Measurements from ENCODE around the gene HBEGF.

Gene HBEGF

DNA sequence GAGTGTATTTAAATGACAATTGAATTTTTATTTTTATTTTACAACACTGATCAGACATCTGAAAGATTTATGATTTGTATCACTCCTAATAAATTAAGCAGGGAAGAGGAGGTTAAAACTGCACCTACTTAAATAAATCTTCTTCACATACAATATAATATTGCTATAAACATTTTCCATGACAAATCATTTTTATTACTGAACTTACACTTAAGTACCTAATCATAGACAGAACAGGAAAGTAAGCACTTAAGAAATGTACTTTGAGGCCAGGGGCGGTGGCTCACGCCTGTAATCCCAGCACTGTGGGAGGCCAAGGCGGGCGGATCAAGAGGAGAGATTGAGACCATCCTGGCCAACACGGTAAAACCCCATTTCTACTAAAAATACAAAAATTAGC lies 47.3 kb downstream of the HBEGF start:
- TF ChIP-seq, protein P1, sequence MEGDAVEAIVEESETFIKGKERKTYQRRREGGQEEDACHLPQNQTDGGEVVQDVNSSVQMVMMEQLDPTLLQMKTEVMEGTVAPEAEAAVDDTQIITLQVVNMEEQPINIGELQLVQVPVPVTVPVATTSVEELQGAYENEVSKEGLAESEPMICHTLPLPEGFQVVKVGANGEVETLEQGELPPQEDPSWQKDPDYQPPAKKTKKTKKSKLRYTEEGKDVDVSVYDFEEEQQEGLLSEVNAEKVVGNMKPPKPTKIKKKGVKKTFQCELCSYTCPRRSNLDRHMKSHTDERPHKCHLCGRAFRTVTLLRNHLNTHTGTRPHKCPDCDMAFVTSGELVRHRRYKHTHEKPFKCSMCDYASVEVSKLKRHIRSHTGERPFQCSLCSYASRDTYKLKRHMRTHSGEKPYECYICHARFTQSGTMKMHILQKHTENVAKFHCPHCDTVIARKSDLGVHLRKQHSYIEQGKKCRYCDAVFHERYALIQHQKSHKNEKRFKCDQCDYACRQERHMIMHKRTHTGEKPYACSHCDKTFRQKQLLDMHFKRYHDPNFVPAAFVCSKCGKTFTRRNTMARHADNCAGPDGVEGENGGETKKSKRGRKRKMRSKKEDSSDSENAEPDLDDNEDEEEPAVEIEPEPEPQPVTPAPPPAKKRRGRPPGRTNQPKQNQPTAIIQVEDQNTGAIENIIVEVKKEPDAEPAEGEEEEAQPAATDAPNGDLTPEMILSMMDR (IDR thresholded peaks at IDR 0.05; ENCODE audit: low read depth, low read length) = no peak
- no peaks in the 10 kb centered on the region for H3K27me3 ChIP-seq (ENCODE audit: insufficient read depth, low read depth, severe bottlenecking)
- no peaks in the 10 kb centered on the region for H3K9me3 ChIP-seq (ENCODE audit: severe bottlenecking)
- no peak overlapping the region for H3K4me3 ChIP-seq (ENCODE audit: low read depth, low read length)
- no peak for DNase-seq
- H3K27ac ChIP-seq = no peak overlapping the region
- H3K36me3 ChIP-seq = peaks cover 40% of the 10 kb centered on the region

DNA sequence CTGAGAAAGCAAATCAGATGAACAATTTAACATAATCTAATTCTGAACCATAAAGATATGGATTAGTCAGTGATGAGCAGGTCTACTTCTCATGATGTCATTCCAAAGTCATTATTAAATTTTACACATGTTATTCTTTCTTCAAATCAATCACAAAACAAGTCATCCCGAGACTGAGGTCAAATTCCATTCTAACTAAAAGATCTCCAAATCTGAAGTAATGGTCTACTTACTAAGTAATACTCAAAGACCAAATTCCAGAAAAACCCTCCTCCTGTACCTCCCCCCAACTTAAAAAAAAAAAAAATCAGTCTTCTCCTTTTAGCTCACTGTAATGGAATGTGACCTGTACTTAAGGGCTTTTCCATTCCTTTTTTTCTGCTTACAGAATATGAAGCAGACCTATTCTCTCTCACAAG lies 48.2 kb downstream of the HBEGF start:
- Histone ChIP-seq H3K9me3 (ENCODE audit: severe bottlenecking) (no peaks in the 10 kb centered on the region), H3K36me3 (peaks cover 40% of the 10 kb centered on the region), H3K27me3 (ENCODE audit: insufficient read depth, low read depth, severe bottlenecking) (no peaks in the 10 kb centered on the region), H3K27ac (no peak overlapping the region), H3K4me3 (ENCODE audit: low read depth, low read length) (no peak overlapping the region)
- no peak for DNase-seq
- TF ChIP-seq, protein P1 (IDR thresholded peaks at IDR 0.05; ENCODE audit: low read depth, low read length) = no peak

GRCh38 chr5:140297283-140297682 lies 49.1 kb downstream of the HBEGF start:
- DNase-seq = no peak
- H3K36me3 ChIP-seq = peaks cover 40% of the 10 kb centered on the region
- no peak overlapping the region for H3K4me3 ChIP-seq (ENCODE audit: low read depth, low read length)
- no peaks in the 10 kb centered on the region for H3K9me3 ChIP-seq (ENCODE audit: severe bottlenecking)
- no peaks in the 10 kb centered on the region for H3K27me3 ChIP-seq (ENCODE audit: insufficient read depth, low read depth, severe bottlenecking)
- no peak overlapping the region for H3K27ac ChIP-seq
- TF ChIP-seq, protein P1 (IDR thresholded peaks at IDR 0.05; ENCODE audit: low read depth, low read length) = no peak

- no peak for DNase-seq
- TF ChIP-seq, protein P1 (IDR thresholded peaks at IDR 0.05; ENCODE audit: low read depth, low read length) = no peak
These were observed 50.1 kb downstream of the HBEGF start for GRCh38 chr5:140296289-140296688.

DNA sequence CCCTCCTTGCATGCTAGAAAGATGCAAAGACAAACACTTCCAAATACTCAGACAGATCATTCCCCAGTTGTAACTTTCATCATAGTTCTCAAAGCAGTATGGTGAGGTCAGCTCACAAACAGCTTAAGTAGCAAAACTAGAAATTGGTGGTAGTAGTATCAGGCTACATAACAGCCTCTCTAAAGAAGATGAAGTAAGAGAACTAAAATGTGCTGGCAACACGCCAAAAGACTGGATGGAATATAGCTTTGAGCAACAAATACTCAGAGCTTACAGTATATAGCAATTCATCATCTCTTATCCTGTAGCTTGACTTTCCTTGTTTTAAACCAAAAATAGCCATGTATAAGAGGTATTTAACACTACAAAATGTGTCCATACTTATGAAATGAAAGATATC lies 51.0 kb downstream of the HBEGF start:
- no peak for DNase-seq
- Histone ChIP-seq H3K36me3 (peaks cover 38% of the 10 kb centered on the region), H3K4me3 (ENCODE audit: low read depth, low read length) (no peak overlapping the region), H3K27ac (no peak overlapping the region), H3K9me3 (ENCODE audit: severe bottlenecking) (no peaks in the 10 kb centered on the region), H3K27me3 (ENCODE audit: insufficient read depth, low read depth, severe bottlenecking) (no peaks in the 10 kb centered on the region)
- TF ChIP-seq, protein P1 (IDR thresholded peaks at IDR 0.05; ENCODE audit: low read depth, low read length) = no peak

More at GRCh38 chr5:140296289-140296688, 50.1 kb downstream of the HBEGF start:
- Histone ChIP-seq H3K27ac (no peak overlapping the region), H3K4me3 (ENCODE audit: low read depth, low read length) (no peak overlapping the region), H3K27me3 (ENCODE audit: insufficient read depth, low read depth, severe bottlenecking) (no peaks in the 10 kb centered on the region), H3K9me3 (ENCODE audit: severe bottlenecking) (no peaks in the 10 kb centered on the region), H3K36me3 (peaks cover 40% of the 10 kb centered on the region)

DNA sequence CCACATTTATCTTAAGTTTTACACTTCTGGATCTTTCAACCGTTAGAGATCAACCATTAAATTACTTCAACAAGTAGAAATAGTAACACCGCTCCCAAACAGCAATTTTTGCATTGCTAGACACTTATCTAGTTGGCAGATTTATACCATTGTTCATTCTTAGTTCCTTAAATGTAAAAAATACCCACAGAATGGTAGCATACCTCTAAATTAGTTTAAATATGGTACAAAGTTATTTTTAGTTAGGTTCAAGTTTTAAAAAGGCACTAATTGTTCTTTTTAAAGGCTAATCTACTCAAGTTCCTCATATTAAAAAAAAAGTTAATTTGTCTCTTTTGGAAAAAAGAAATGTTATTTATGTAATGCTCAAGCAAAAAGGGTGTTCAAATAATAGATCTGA lies 51.6 kb downstream of the HBEGF start:
- Histone ChIP-seq H3K36me3 (peaks cover 31% of the 10 kb centered on the region), H3K4me3 (ENCODE audit: low read depth, low read length) (no peak overlapping the region), H3K27ac (no peak overlapping the region), H3K9me3 (ENCODE audit: severe bottlenecking) (no peaks in the 10 kb centered on the region), H3K27me3 (ENCODE audit: insufficient read depth, low read depth, severe bottlenecking) (no peaks in the 10 kb centered on the region)
- TF ChIP-seq, protein P1 (IDR thresholded peaks at IDR 0.05; ENCODE audit: low read depth, low read length) = no peak
- no peak for DNase-seq

Data from WERI-Rb-1 (cell line).